MCF 10A (cell line): ENCODE results near the gene LRRC49. TPM values are rescaled to one million over a fixed set of nuclear protein-coding genes. Genes with fewer than 3 reads are reported as not detected.

Experiments
- BruUV-seq: library from RNA; stranded (reverse); fragments of 400-500 nt; replicated peaks from 2 replicates; lab custom pipeline; 2021; lab: Mats Ljungman, UMichigan
- CTCF ChIA-PET: fragments of 300-600 bp; sonication (Branson Sonifier 250); formaldehyde crosslinking; extraction: SDS; loops from one replicate; lab custom pipeline; 2021; ENCODE audit warnings: antibody characterized with exemption, inconsistent platforms; lab: Yijun Ruan, JAX
- POLR2A ChIA-PET: fragments of 300-600, 350-650 bp; sonication (Branson Sonifier 250); formaldehyde crosslinking; extraction: SDS; loops from one replicate; lab custom pipeline; 2020; ENCODE audit warnings: antibody characterized with exemption, inconsistent platforms; lab: Yijun Ruan, JAX
- DNase-seq: peaks from one replicate; pipeline ENCODE4 v3.0.0-alpha.2; 2018; ENCODE audit not compliant: unreplicated experiment
- H3K27ac Mint-ChIP-seq: one replicate; pipeline ENCODE4 v1.8.0; 2022; ENCODE audit warnings: mild to moderate bottlenecking, low read depth, mixed read lengths; ENCODE audit not compliant: unreplicated experiment
- H3K27me3 Mint-ChIP-seq: one replicate; pipeline ENCODE4 v1.8.0; 2022; ENCODE audit warnings: mixed read lengths; ENCODE audit not compliant: insufficient read depth, unreplicated experiment
- H3K36me3 Mint-ChIP-seq: one replicate; pipeline ENCODE4 v1.8.0; 2022; ENCODE audit warnings: mild to moderate bottlenecking, moderate library complexity, mixed read lengths; ENCODE audit not compliant: insufficient read depth, unreplicated experiment
- H3K4me1 Mint-ChIP-seq: one replicate; pipeline ENCODE4 v1.8.0; 2022; ENCODE audit warnings: mixed read lengths; ENCODE audit not compliant: insufficient read depth, unreplicated experiment
- H3K4me3 Mint-ChIP-seq: one replicate; pipeline ENCODE4 v1.8.0; 2022; ENCODE audit warnings: mild to moderate bottlenecking, moderate library complexity, mixed read lengths; ENCODE audit not compliant: unreplicated experiment
- H3K9me3 Mint-ChIP-seq: one replicate; pipeline ENCODE4 v1.8.0; 2022; ENCODE audit warnings: mixed read lengths; ENCODE audit not compliant: unreplicated experiment
- intact Hi-C: fragments of 100-400 bp; cut with micrococcal nuclease; formaldehyde crosslinking; loops from 2 replicates; pipeline ENCODE4 v1.14.1; 2022
- total RNA-seq: library from RNA; stranded (reverse); gene quantifications from 2 replicates; pipeline ENCODE4 v1.2.3, GENCODE V29; 2022
- TF ChIP-seq, protein P1 (sequence below): fragments of 200-600 bp; IDR thresholded peaks from one replicate; pipeline ENCODE4 v1.8.0; 2022; ENCODE audit warnings: antibody characterized with exemption, mild to moderate bottlenecking; ENCODE audit not compliant: unreplicated experiment

Gene LRRC49
- total RNA-seq, 1 experiment from 2014 or later, result 8.4 TPM

DNA sequence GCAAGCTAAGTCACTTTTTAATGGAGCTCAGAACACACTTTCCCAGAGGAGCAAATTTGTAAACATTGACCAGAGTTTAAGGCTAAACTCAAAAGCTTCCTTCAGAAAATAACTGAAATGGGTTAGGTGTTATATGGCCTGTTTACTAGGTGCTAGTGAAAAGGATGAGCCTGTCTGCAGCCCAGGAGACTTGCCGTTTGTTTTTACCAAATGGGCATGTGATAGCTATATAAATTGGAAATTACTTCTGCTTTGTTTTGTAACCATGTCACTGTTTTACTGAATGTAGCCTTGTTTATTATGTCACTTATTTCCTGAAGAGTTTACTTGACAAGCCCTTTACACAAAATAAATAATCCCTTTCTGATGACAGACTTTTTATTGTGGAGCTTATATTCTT is 113.3 kb downstream of the LRRC49 start:
- Mint-ChIP-seq H3K4me1 (peaks cover 6% of the 10 kb centered on the region), H3K36me3 (peaks cover 4% of the 10 kb centered on the region), H3K27ac (no peak overlapping the region), H3K4me3 (no peak overlapping the region), H3K27me3 (no peaks in the 10 kb centered on the region), H3K9me3 (no peaks in the 10 kb centered on the region)
- POLR2A ChIA-PET, result interaction anchor here (0.8 to 1.2 kb wide), 2 partner anchors 10 to 434 kb away, joined by 3 read pairs; no protein-coding TSS in a partner anchor
- no TSS peak for BruUV-seq
- DNase-seq, result no peak
- CTCF ChIA-PET, result interaction anchor here (0.6 to 1.2 kb wide), 3 partner anchors 108 to 526 kb away, joined by 3 read pairs; no protein-coding TSS in a partner anchor
- TF ChIP-seq, protein P1, sequence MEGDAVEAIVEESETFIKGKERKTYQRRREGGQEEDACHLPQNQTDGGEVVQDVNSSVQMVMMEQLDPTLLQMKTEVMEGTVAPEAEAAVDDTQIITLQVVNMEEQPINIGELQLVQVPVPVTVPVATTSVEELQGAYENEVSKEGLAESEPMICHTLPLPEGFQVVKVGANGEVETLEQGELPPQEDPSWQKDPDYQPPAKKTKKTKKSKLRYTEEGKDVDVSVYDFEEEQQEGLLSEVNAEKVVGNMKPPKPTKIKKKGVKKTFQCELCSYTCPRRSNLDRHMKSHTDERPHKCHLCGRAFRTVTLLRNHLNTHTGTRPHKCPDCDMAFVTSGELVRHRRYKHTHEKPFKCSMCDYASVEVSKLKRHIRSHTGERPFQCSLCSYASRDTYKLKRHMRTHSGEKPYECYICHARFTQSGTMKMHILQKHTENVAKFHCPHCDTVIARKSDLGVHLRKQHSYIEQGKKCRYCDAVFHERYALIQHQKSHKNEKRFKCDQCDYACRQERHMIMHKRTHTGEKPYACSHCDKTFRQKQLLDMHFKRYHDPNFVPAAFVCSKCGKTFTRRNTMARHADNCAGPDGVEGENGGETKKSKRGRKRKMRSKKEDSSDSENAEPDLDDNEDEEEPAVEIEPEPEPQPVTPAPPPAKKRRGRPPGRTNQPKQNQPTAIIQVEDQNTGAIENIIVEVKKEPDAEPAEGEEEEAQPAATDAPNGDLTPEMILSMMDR, result no peak
- intact Hi-C loops, result no loop called here

DNA sequence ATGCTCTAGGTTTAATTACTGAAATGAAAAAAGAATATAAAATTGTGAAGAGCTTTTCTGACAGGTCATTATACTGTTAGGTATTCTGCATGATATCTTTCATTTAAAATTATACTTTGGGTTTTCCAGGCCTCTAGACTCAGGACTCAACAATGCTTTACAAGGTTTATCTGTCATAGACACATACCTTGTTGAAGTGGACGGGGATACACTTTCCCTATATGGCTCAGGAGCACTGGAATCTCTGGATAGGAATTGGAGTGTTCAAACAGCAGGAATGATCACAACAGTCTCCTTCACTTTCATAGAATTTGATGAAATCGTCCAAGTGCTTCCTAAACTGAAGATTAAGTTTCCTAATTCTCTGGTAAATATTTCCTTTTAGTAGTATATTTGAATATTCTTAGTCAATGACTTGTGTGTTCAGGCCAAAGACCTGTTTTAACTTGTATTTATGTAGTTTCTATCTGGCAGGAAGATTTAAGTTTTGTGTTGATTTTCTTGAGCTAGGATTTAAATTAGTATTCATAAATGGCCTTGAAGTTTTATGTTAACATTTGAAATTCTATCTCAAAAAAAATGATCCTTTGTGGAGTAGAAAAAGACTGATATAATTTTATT is 115.7 kb downstream of the LRRC49 start:
- H3K27me3 Mint-ChIP-seq, result no peaks in the 10 kb centered on the region
- TF ChIP-seq, protein P1, result no peak
- intact Hi-C loops, result no loop called here
- ChIA-PET CTCF (interaction anchor here (0.6 to 1.3 kb wide), 2 partner anchors 107 to 435 kb away, joined by 4 to 6 read pairs; partner anchors contain the start of gene THSD4), POLR2A (interaction anchor here (0.5 kb wide), 1 partner anchor 15 kb away, joined by 4 read pairs; no protein-coding TSS in a partner anchor)
- no peak overlapping the region for H3K4me3 Mint-ChIP-seq
- peaks cover 6% of the 10 kb centered on the region for H3K36me3 Mint-ChIP-seq
- no peak overlapping the region for H3K27ac Mint-ChIP-seq
- DNase-seq, result no peak
- no peaks in the 10 kb centered on the region for H3K9me3 Mint-ChIP-seq
- peaks cover 5% of the 10 kb centered on the region for H3K4me1 Mint-ChIP-seq
- no TSS peak for BruUV-seq

DNA sequence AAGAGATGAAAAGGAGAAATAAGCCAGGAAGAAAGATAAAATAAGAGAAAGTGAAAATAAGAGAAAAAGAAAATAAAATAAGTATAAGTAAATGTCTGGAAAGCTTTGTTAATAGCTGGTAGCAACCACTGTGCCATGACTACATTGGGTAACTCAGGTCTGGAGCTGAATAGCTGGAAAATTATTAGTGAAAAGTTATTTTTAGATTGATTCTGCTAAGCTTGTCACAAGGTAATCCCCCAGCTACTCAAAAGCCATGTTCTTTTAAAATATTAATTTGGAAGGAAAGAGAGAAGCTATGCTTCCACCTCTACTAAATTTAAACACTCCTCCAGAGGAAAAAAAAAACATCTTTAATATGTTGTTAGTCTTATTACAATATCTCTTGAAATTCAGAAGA is 117.8 kb downstream of the LRRC49 start:
- Mint-ChIP-seq H3K4me1 (no peaks in the 10 kb centered on the region), H3K27ac (no peak overlapping the region), H3K9me3 (no peaks in the 10 kb centered on the region), H3K36me3 (peaks cover 6% of the 10 kb centered on the region), H3K27me3 (no peaks in the 10 kb centered on the region), H3K4me3 (no peak overlapping the region)
- intact Hi-C loops, result loop anchor here (5.0 kb wide), 1 partner anchor 107 kb away; the partner anchor contains the start of gene THSD4
- no peak for DNase-seq
- CTCF ChIA-PET, result interaction anchor here (0.6 to 4.3 kb wide), 10 partner anchors 35 to 434 kb away, joined by 3 to 34 read pairs (median 4); no protein-coding TSS in a partner anchor
- no TSS peak for BruUV-seq
- TF ChIP-seq, protein P1, result no peak
- POLR2A ChIA-PET, result interaction anchor here (1.3 kb wide), 1 partner anchor 437 kb away, joined by 3 read pairs; no protein-coding TSS in a partner anchor

DNA sequence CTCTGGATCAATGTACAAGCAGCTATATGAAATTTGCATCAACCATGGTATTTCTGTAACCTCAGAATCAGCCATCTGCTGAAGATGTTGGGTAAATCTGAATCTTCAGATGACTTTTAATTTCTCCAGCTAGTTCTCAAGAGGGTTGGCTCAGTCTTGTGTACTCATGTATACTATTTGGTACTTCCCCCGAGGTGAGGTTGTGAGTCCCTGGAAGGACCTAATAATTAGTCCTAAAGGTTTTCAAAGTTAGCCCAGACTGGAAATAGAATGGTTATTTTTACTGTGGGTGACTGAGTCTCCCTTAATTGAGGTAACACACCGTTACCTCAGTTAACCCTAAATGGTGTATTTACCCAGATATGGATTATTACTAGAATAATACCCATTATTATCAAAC is 118.4 kb downstream of the LRRC49 start:
- no peaks in the 10 kb centered on the region for H3K9me3 Mint-ChIP-seq
- ChIA-PET CTCF (interaction anchor here (0.6 to 4.3 kb wide), 9 partner anchors 35 to 433 kb away, joined by 3 to 34 read pairs (median 4); partner anchors contain the start of gene THSD4), POLR2A (interaction anchor here (1.3 to 2.1 kb wide), 3 partner anchors 92 to 436 kb away, joined by 3 to 6 read pairs (median 5); no protein-coding TSS in a partner anchor)
- no peaks in the 10 kb centered on the region for H3K4me1 Mint-ChIP-seq
- DNase-seq, result no peak
- H3K27ac Mint-ChIP-seq, result no peak overlapping the region
- H3K36me3 Mint-ChIP-seq, result peaks cover 6% of the 10 kb centered on the region
- TF ChIP-seq, protein P1, result no peak
- no peak overlapping the region for H3K4me3 Mint-ChIP-seq
- BruUV-seq, result no TSS peak
- no peaks in the 10 kb centered on the region for H3K27me3 Mint-ChIP-seq
- intact Hi-C loops, result loop anchor here (1.0 to 5.0 kb wide), 4 partner anchors 92 to 790 kb away; partner anchors contain the start of gene THSD4
